GM19324 (cell line): ENCODE results near the gene LANCL3.
"Not testable (repeated sequence)": the region's sequence is repeated elsewhere in the genome, so short reads cannot be mapped to it uniquely, and the experiment has no call there.

Source experiments
- ATAC-seq: cut with Tn5 transposase; IDR thresholded peaks from one replicate; pipeline ENCODE4 v1.9.1; 2021; ENCODE audit warnings: mild to moderate bottlenecking, moderate library complexity; ENCODE audit not compliant: unreplicated experiment, low FRiP score

Gene LANCL3

GRCh38 chrX:37571426-37572107 lies at the start of gene LANCL3:
Gene LANCL3 (plus strand): TSS chrX:37571661. CDS start chrX:37571871, 210 bp downstream.
- ATAC-seq: not testable (repeated sequence)

GRCh38 chrX:37523673-37524072 lies 47.8 kb upstream of the LANCL3 start:
- ATAC-seq: not testable (repeated sequence)

- ATAC-seq: no peak
These were observed 29.5 kb upstream of the LANCL3 start for GRCh38 chrX:37541991-37542390.

GRCh38 chrX:37542791-37543190 lies 28.7 kb upstream of the LANCL3 start:
- ATAC-seq: no peak

GRCh38 chrX:37543324-37543723 lies 28.1 kb upstream of the LANCL3 start:
- no peak for ATAC-seq

GRCh38 chrX:37544531-37544930 lies 26.9 kb upstream of the LANCL3 start:
- not testable (repeated sequence) for ATAC-seq

- no peak for ATAC-seq
These were observed 26.4 kb upstream of the LANCL3 start for GRCh38 chrX:37545066-37545465.

GRCh38 chrX:37549619-37550018 lies 21.8 kb upstream of the LANCL3 start:
- not testable (repeated sequence) for ATAC-seq

GRCh38 chrX:37553476-37553875 lies 18.0 kb upstream of the LANCL3 start:
- ATAC-seq: no peak

GRCh38 chrX:37565254-37565653 lies 6.2 kb upstream of the LANCL3 start:
- not testable (repeated sequence) for ATAC-seq

- ATAC-seq: not testable (repeated sequence)
These were observed 1.1 kb upstream of the LANCL3 start for GRCh38 chrX:37570349-37570748.

GRCh38 chrX:37572108-37572587 lies 687 bp downstream of the LANCL3 start:
- ATAC-seq: not testable (repeated sequence)

GRCh38 chrX:37573121-37573520 lies 1.7 kb downstream of the LANCL3 start:
- not testable (repeated sequence) for ATAC-seq

- no peak for ATAC-seq
These were observed 6.6 kb downstream of the LANCL3 start for GRCh38 chrX:37578045-37578444.

GRCh38 chrX:37580080-37580479 lies 8.6 kb downstream of the LANCL3 start:
- ATAC-seq: no peak

GRCh38 chrX:37587337-37587736 lies 15.9 kb downstream of the LANCL3 start:
- ATAC-seq: not testable (repeated sequence)

GRCh38 chrX:37590047-37590446 lies 18.6 kb downstream of the LANCL3 start:
- no peak for ATAC-seq

- ATAC-seq: no peak
These were observed 23.4 kb downstream of the LANCL3 start for GRCh38 chrX:37594755-37595382.

- no peak for ATAC-seq
These were observed 28.3 kb downstream of the LANCL3 start for GRCh38 chrX:37599729-37600128.

- ATAC-seq: no peak
These were observed 32.5 kb downstream of the LANCL3 start for GRCh38 chrX:37603938-37604409.

GRCh38 chrX:37607243-37607642 lies 35.8 kb downstream of the LANCL3 start:
- no peak for ATAC-seq

- no peak for ATAC-seq
These were observed 36.7 kb downstream of the LANCL3 start for GRCh38 chrX:37608156-37608555.
